Activated T-cell treated with anti-CD3 and anti-CD28 coated beads, Interleukin-2, amount 50 U/mL, for 4 hours (primary cell): ENCODE results near the gene GALNT9. TPM values are rescaled to one million over a fixed set of nuclear protein-coding genes. Genes with fewer than 3 reads are reported as not detected.
A peak's percentile ranks its signal among the peaks of the same experiment; 100 is the strongest.

Experiments
- ATAC-seq, 2 donors: fragments of 200-7000 bp; cut with Tn5 transposase; one replicate each; pipeline ENCODE4 v1.10.0; 2021
- DNase-seq: peaks from one replicate; pipeline ENCODE4 v3.0.0-alpha.2; 2020
- H3K27me3 Mint-ChIP-seq: one replicate; pipeline ENCODE4 v1.8.0; 2021; ENCODE audit warnings: low read depth, mixed read lengths
- H3K36me3 Mint-ChIP-seq: one replicate; pipeline ENCODE4 v1.8.0; 2022; ENCODE audit warnings: mixed read lengths; ENCODE audit not compliant: insufficient read depth
- H3K4me1 Mint-ChIP-seq: one replicate; pipeline ENCODE4 v1.8.0; 2021; ENCODE audit warnings: low read depth, mixed read lengths
- H3K4me3 Mint-ChIP-seq: one replicate; pipeline ENCODE4 v1.8.0; 2021; ENCODE audit warnings: mild to moderate bottlenecking, moderate library complexity, mixed read lengths
- H3K9me3 Mint-ChIP-seq: one replicate; pipeline ENCODE4 v1.8.0; 2021; ENCODE audit warnings: mixed read lengths
- total RNA-seq, 3 donors: library from RNA; stranded (reverse); gene quantifications; one replicate each; pipeline ENCODE4 v1.2.1, GENCODE V29; 2021

GALNT9 gene
- total RNA-seq, 3 donors from 2014 or later: 0.30 to 0.71 (median 0.34) TPM

- no peak for ATAC-seq
- no peak for DNase-seq
- no peaks in the 10 kb centered on the region for H3K36me3 Mint-ChIP-seq
- no peaks in the 10 kb centered on the region for H3K9me3 Mint-ChIP-seq
- no peak overlapping the region for H3K4me3 Mint-ChIP-seq
- H3K4me1 Mint-ChIP-seq: peaks cover 2% of the 10 kb centered on the region
- peaks cover 36% of the 10 kb centered on the region for H3K27me3 Mint-ChIP-seq
Observed at GRCh38 chr12:132284827-132285741, 44.3 kb downstream of the GALNT9 start.

GRCh38 chr12:132284071-132284826, 45.1 kb downstream of the GALNT9 start:
- ATAC-seq (no peak), DNase-seq (no peak)
- H3K27me3 Mint-ChIP-seq: peaks cover 44% of the 10 kb centered on the region
- peaks cover 2% of the 10 kb centered on the region for H3K4me1 Mint-ChIP-seq
- H3K4me3 Mint-ChIP-seq: no peak overlapping the region
- no peaks in the 10 kb centered on the region for H3K36me3 Mint-ChIP-seq
- H3K9me3 Mint-ChIP-seq: no peaks in the 10 kb centered on the region

GRCh38 chr12:132282950-132283771, 46.2 kb downstream of the GALNT9 start:
- H3K27me3 Mint-ChIP-seq: peaks cover 45% of the 10 kb centered on the region
- peak in 1 of 2 donors; percentile 54 for ATAC-seq

GRCh38 chr12:132282031-132282949, 47.1 kb downstream of the GALNT9 start:
- ATAC-seq: no peak
- no peaks in the 10 kb centered on the region for H3K36me3 Mint-ChIP-seq
- DNase-seq: no peak
- H3K9me3 Mint-ChIP-seq: no peaks in the 10 kb centered on the region
- peaks cover 2% of the 10 kb centered on the region for H3K4me1 Mint-ChIP-seq
- H3K27me3 Mint-ChIP-seq: peaks cover 44% of the 10 kb centered on the region
- H3K4me3 Mint-ChIP-seq: no peak overlapping the region

More at GRCh38 chr12:132282950-132283771, 46.2 kb downstream of the GALNT9 start:
- Mint-ChIP-seq H3K36me3 (no peaks in the 10 kb centered on the region), H3K4me1 (peaks cover 2% of the 10 kb centered on the region), H3K4me3 (no peak overlapping the region), H3K9me3 (no peaks in the 10 kb centered on the region)
- no peak for DNase-seq

- no peaks in the 10 kb centered on the region for H3K36me3 Mint-ChIP-seq
- H3K4me1 Mint-ChIP-seq: peaks cover 2% of the 10 kb centered on the region
- ATAC-seq (no peak), DNase-seq (no peak)
- H3K9me3 Mint-ChIP-seq: no peaks in the 10 kb centered on the region
- H3K4me3 Mint-ChIP-seq: no peak overlapping the region
- H3K27me3 Mint-ChIP-seq: peaks cover 51% of the 10 kb centered on the region
Observed at GRCh38 chr12:132281038-132281437, 48.4 kb downstream of the GALNT9 start.

GRCh38 chr12:132280406-132280805, 49.0 kb downstream of the GALNT9 start:
- DNase-seq (no peak), ATAC-seq (no peak)
- Mint-ChIP-seq H3K27me3 (peaks cover 50% of the 10 kb centered on the region), H3K4me1 (no peaks in the 10 kb centered on the region), H3K4me3 (no peak overlapping the region), H3K36me3 (no peaks in the 10 kb centered on the region), H3K9me3 (no peaks in the 10 kb centered on the region)

GRCh38 chr12:132279930-132280329, 49.5 kb downstream of the GALNT9 start:
- no peaks in the 10 kb centered on the region for H3K4me1 Mint-ChIP-seq
- no peak overlapping the region for H3K4me3 Mint-ChIP-seq
- H3K27me3 Mint-ChIP-seq: peaks cover 54% of the 10 kb centered on the region
- DNase-seq (no peak), ATAC-seq (no peak)
- no peaks in the 10 kb centered on the region for H3K9me3 Mint-ChIP-seq
- no peaks in the 10 kb centered on the region for H3K36me3 Mint-ChIP-seq

- Mint-ChIP-seq H3K27me3 (peaks cover 54% of the 10 kb centered on the region), H3K9me3 (no peaks in the 10 kb centered on the region), H3K4me3 (no peak overlapping the region), H3K4me1 (no peaks in the 10 kb centered on the region), H3K36me3 (no peaks in the 10 kb centered on the region)
- ATAC-seq (no peak), DNase-seq (no peak)
Observed at GRCh38 chr12:132279184-132279889, 50.1 kb downstream of the GALNT9 start.

GRCh38 chr12:132278401-132279183, 50.8 kb downstream of the GALNT9 start:
- no peak for ATAC-seq

GRCh38 chr12:132277949-132278348, 51.4 kb downstream of the GALNT9 start:
- no peaks in the 10 kb centered on the region for H3K4me1 Mint-ChIP-seq
- no peaks in the 10 kb centered on the region for H3K9me3 Mint-ChIP-seq
- DNase-seq: no peak
- no peaks in the 10 kb centered on the region for H3K36me3 Mint-ChIP-seq
- no peak for ATAC-seq
- no peak overlapping the region for H3K4me3 Mint-ChIP-seq
- H3K27me3 Mint-ChIP-seq: peaks cover 47% of the 10 kb centered on the region

More at GRCh38 chr12:132278401-132279183, 50.8 kb downstream of the GALNT9 start:
- Mint-ChIP-seq H3K9me3 (no peaks in the 10 kb centered on the region), H3K27me3 (peaks cover 47% of the 10 kb centered on the region), H3K4me3 (no peak overlapping the region), H3K4me1 (no peaks in the 10 kb centered on the region), H3K36me3 (no peaks in the 10 kb centered on the region)
- no peak for DNase-seq

- H3K9me3 Mint-ChIP-seq: no peaks in the 10 kb centered on the region
- H3K36me3 Mint-ChIP-seq: no peaks in the 10 kb centered on the region
- H3K4me1 Mint-ChIP-seq: no peaks in the 10 kb centered on the region
- peaks cover 43% of the 10 kb centered on the region for H3K27me3 Mint-ChIP-seq
- H3K4me3 Mint-ChIP-seq: no peak overlapping the region
- no peak for DNase-seq
- ATAC-seq: no peak
Observed at GRCh38 chr12:132277374-132277941, 51.9 kb downstream of the GALNT9 start.

- DNase-seq (no peak), ATAC-seq (no peak)
- no peaks in the 10 kb centered on the region for H3K36me3 Mint-ChIP-seq
- no peaks in the 10 kb centered on the region for H3K4me1 Mint-ChIP-seq
- no peak overlapping the region for H3K4me3 Mint-ChIP-seq
- no peaks in the 10 kb centered on the region for H3K9me3 Mint-ChIP-seq
- peaks cover 43% of the 10 kb centered on the region for H3K27me3 Mint-ChIP-seq
Observed at GRCh38 chr12:132276827-132277373, 52.5 kb downstream of the GALNT9 start.
